ENCODE data around the gene GLO1. TPM values are rescaled to one million over a fixed set of nuclear protein-coding genes. Genes with fewer than 3 reads are reported as not detected.

Gene GLO1
- total RNA-seq, 1 experiment from 2014 or later, result 230 TPM

Other genes with a start within 250 kb of the GLO1 start
- 5.6 and 6.5 TPM in 2 replicates for gene BTBD9, start 63.2 kb downstream of the GLO1 start, total RNA-seq (2014; rRNA removed)
- not detected in 2 replicates for gene DNAH8, start 12.2 kb upstream of the GLO1 start, total RNA-seq (2014; rRNA removed)

Measured in LHCN-M2 (cell line).